ENCODE measurements around the gene NPC1L1. TPM values are rescaled to one million over a fixed set of nuclear protein-coding genes. Genes with fewer than 3 reads are reported as not detected.

Gene NPC1L1
- total and polyA plus RNA-seq, 2 of the 13 experiments (the other 11 are each of a cell fraction or from before 2014, with no cell fraction given), result 4.8 to 14.5 TPM

- TF ChIP-seq ZNF383 (CRISPR knock-in tag; IDR thresholded peaks at IDR 0.05; ENCODE audit: borderline replicate concordance), result no peak
- TF ChIP-seq ARNTL (CRISPR knock-in tag; IDR thresholded peaks at IDR 0.05), result peak; percentile 93
- TF ChIP-seq REL (CRISPR knock-in tag; conservative IDR thresholded peaks at IDR 0.05), result peak; percentile 76; the same call in 1 of the 2 replicates
- TF ChIP-seq, protein P1, sequence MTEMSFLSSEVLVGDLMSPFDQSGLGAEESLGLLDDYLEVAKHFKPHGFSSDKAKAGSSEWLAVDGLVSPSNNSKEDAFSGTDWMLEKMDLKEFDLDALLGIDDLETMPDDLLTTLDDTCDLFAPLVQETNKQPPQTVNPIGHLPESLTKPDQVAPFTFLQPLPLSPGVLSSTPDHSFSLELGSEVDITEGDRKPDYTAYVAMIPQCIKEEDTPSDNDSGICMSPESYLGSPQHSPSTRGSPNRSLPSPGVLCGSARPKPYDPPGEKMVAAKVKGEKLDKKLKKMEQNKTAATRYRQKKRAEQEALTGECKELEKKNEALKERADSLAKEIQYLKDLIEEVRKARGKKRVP (CRISPR knock-in tag; IDR thresholded peaks at IDR 0.05), result peak in 1 of 2 experiments; percentile 85; a peak in 2 of 4 replicates
- peak; percentile 29; the same call in 1 of the 2 replicates for TF ChIP-seq THRA (CRISPR knock-in tag; IDR thresholded peaks at IDR 0.05; ENCODE audit: borderline replicate concordance)
- TF ChIP-seq, protein P2, sequence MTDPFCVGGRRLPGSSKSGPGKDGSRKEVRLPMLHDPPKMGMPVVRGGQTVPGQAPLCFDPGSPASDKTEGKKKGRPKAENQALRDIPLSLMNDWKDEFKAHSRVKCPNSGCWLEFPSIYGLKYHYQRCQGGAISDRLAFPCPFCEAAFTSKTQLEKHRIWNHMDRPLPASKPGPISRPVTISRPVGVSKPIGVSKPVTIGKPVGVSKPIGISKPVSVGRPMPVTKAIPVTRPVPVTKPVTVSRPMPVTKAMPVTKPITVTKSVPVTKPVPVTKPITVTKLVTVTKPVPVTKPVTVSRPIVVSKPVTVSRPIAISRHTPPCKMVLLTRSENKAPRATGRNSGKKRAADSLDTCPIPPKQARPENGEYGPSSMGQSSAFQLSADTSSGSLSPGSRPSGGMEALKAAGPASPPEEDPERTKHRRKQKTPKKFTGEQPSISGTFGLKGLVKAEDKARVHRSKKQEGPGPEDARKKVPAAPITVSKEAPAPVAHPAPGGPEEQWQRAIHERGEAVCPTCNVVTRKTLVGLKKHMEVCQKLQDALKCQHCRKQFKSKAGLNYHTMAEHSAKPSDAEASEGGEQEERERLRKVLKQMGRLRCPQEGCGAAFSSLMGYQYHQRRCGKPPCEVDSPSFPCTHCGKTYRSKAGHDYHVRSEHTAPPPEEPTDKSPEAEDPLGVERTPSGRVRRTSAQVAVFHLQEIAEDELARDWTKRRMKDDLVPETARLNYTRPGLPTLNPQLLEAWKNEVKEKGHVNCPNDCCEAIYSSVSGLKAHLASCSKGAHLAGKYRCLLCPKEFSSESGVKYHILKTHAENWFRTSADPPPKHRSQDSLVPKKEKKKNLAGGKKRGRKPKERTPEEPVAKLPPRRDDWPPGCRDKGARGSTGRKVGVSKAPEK (CRISPR knock-in tag; IDR thresholded peaks at IDR 0.05; ENCODE audit: borderline replicate concordance), result no peak
- no peak for TF ChIP-seq CSRNP2 (CRISPR knock-in tag; conservative IDR thresholded peaks at IDR 0.05; ENCODE audit: low read depth)
- TF ChIP-seq BRD4 (CRISPR knock-in tag; IDR thresholded peaks at IDR 0.05), result peak; percentile 23; the same call in 1 of the 2 replicates
- peak; percentile 59 for TF ChIP-seq ZC3H13 (CRISPR knock-in tag; IDR thresholded peaks at IDR 0.05)
- no peak for TF ChIP-seq FOXA1 (IDR thresholded peaks at IDR 0.05)
- TF ChIP-seq FOXA1 (CRISPR knock-in tag; IDR thresholded peaks at IDR 0.05), result 0 out of 2 replicates have a peak, but pooled peaks have one; percentile 26
- TF ChIP-seq, protein P3, sequence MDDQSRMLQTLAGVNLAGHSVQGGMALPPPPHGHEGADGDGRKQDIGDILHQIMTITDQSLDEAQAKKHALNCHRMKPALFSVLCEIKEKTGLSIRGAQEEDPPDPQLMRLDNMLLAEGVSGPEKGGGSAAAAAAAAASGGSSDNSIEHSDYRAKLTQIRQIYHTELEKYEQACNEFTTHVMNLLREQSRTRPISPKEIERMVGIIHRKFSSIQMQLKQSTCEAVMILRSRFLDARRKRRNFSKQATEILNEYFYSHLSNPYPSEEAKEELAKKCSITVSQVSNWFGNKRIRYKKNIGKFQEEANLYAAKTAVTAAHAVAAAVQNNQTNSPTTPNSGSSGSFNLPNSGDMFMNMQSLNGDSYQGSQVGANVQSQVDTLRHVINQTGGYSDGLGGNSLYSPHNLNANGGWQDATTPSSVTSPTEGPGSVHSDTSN (CRISPR knock-in tag; IDR thresholded peaks at IDR 0.05; ENCODE audit: borderline replicate concordance), result no peak; the same call in 1 of the 2 replicates
- TF ChIP-seq ZFP36L1 (CRISPR knock-in tag; IDR thresholded peaks at IDR 0.05), result no peak; the same call in 1 of the 2 replicates
- TF ChIP-seq RELA (CRISPR knock-in tag; IDR thresholded peaks at IDR 0.05), result 0 out of 2 replicates have a peak, but pooled peaks have one; percentile 27
- no peak for TF ChIP-seq TEAD2 (CRISPR knock-in tag; IDR thresholded peaks at IDR 0.05)
These were observed 50.6 kb downstream of the NPC1L1 start, which contains the start of gene NUDCD3 (continued) for GRCh38 chr7:44490351-44491200.

Measured in HepG2 (cell line).